ENCODE measurements around the gene FAM168A. TPM values are rescaled to one million over a fixed set of nuclear protein-coding genes. Genes with fewer than 3 reads are reported as not detected.

FAM168A gene
- polyA plus RNA-seq, 4 donors, result 44.3 to 46.4 (median 44.9) TPM

DNA sequence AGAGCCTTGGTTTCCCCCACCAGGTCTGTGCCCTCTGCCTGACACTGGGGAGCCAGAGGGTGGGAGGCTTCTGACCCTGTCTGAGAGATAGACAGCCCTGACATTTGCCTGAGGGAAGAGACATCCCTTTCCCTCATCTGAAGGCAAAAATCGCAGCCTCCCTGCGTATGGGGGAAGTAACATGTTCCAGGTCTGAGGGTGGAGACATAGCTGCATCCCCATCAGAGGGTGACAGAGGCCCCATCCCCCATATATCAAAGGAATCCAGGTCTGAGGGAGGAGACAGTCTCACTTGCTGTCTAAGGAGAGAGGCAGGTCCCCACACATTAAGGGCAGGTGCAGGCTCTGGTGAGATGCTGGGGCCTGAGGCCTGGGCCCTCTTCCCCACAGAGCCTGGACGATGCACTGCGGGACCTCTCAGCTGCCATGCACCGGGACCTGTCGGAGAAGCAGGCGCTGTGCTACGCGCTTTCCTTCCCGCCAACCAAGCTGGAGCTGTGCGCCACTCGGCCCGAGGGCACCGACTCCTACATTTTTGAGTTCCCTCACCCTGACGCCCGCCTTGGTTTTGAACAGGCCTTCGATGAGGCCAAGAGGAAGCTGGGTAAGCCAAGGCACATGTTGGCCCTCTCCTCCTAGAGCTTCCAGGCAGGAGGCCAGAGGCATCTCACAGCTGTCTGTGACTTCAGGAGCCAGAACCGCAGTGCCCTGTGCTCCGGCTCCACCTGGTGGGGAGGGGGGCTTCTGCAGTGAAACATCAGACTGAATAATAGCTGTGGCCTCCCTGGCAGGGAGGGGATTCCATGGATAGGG, 237.8 kb downstream of the FAM168A start:
- DNase-seq (ENCODE audit: low read depth in 4 of 4, low spot score in 3 of 4), result no peak

DNA sequence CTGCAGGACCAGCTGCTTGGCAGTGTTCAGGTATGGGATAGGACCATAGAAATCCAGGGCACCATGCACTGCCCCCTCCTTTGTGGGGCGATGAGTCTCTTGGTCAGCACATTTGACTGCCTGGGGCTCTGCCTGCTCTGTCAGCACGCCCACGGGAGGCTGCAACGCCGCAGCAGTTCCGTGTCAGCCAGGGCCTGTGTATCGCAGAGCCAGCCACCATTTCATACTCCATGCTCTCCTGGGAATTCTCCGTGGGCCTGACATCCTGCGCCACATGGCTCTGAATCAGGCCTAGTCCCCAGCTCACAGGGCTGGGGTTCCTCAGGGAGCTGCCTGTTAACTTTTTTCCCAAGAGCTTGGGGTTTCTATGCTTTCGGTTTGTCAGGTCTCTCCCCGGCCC, 238.6 kb downstream of the FAM168A start:
- no peak for DNase-seq (ENCODE audit: low read depth in 4 of 4, low spot score in 3 of 4)

DNA sequence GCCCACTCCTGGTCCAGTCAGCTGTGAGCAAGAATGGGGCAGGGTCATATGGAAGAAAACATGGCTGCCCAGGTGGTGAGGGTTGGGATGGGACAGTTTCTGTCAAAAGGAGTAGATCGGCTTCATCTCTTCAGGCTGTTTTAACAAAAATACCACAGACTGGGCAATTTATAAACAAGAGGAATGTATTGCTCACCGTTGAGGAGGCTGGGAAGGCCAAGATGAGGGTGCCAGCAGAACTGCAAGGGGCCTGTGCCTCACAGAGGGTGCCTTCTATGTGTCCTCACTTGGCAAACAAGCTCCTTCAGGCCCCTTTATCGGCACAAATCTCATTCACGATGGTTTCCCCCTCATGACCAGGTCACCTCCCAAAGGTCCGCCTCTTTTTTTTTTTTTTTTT, 239.8 kb downstream of the FAM168A start:
- DNase-seq (ENCODE audit: low read depth in 4 of 4, low spot score in 3 of 4), result no peak

DNA sequence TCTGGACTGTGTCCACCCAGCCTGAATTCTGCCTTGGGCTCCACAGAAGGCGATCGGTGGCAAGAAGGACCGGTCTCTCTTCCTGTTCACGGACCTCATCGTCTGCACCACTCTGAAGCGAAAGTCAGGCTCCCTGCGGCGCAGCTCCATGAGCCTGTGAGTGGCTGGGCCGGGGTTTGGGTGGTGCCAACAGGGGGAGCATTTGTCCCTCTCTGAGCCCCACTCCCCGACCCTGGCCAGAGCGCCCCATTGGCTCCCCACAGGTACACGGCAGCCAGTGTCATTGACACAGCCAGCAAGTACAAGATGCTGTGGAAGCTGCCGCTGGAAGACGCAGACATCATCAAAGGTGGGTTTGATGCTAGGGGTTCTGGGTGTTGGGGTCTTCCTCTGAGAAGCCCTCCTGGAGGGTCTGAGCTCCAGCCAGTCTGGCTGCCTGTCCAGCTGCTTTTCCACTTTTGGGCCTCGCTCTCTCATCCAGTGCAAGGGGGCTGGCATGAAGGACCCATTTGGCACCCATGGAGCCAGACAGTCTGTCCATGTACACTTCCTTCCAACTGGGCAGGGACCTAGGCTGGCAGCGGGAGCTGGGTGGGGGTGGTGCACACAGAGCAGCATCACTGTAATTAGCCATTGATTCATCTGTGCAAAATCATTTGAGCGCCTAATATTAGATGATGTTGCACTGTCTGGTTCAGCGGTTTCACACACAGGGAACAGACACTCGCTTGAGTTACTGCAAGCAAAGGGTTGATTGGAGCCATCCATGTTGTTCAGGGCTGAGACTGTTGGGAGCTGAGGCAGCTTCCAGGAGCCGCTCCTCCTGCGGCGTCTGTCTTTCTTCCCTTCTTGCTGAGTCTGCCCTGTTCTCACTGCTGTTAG, 240.7 kb downstream of the FAM168A start:
- no peak for DNase-seq (ENCODE audit: low read depth in 4 of 4, low spot score in 3 of 4)

DNA sequence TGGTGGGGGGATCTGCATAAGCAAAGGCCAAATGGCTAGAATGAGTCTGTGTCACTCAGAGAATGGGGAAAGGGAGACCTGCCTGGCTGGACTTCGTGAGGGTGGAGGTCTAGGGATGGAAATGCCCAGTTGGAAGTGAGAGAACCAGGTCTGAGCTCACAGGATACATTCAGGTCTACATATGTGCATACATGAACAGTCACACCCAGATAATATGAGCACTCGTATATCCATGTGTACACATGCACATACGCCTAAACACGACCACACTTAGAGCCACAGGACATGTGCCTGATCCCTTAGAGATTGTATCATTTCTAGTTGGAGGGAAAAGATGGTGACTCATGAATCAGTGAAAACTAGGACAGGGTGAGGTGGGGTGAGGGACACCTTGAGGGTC, 242.8 kb downstream of the FAM168A start:
- DNase-seq (ENCODE audit: low read depth in 4 of 4, low spot score in 3 of 4), result no peak

DNA sequence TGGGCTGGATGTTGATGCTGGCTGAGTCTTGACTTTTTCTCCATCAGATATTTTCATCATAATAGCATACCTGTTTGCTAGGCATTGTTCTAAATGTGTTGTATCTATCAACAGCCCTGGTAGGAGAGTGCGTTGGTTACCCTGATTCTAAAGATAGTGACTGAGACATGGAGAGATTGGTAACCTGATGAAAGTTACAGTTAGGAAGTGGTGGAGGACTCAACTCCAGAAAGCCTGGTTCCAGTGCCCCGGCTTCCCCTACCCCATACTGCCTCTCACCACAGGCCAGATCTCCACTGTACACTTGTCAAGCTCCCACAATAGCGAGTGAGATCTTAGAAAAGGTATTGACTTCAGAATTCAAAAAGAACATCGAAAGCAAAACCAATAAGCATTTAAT, 244.5 kb downstream of the FAM168A start:
- DNase-seq (ENCODE audit: low read depth in 4 of 4, low spot score in 3 of 4), result no peak

DNA sequence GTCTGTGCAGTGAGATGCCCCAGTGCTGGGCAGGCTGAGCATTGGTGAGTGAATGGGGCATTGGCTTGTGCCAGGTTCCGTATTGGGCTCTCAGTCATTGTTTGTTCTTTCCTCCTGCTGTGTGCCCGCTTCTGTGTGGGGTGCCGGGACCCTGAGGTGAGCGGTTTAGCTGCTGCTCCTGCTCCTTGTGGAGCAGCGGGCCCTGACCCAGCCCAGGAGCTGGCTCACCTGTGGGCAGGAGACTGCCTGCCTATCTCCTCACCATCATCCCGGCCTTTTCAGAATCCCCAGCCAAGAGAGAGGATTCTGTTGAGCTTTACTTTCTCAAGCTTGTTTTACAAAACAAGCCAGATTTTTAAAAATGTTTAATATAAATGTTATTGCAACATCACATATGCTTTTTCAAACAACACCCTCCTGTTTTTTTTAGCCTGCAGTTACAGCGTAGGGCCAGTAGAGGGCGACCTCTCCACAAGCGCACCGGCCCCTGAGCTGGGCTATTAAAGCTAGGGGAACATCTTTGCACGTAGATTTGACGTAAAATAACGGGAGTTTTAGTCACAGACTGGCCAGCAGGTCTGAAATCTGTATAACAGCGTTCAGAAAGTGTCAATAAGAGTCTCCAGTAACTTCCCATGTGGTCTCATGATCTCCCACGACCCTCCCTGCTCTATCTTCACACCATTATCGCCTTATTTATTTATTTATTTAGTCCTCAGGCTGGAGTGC, 246.8 kb downstream of the FAM168A start:
- no peak for DNase-seq (ENCODE audit: low read depth in 4 of 4, low spot score in 3 of 4)

Other genes with a start within 250 kb of the FAM168A start
- gene RELT, start 221.7 kb downstream of the FAM168A start, polyA plus RNA-seq (ENCODE audit: insufficient read length in 4 of 4), result 1 to 10 TPM; 3.0 to 4.2 (median 3.2) TPM
- 10 to 100 TPM; 16.6 to 18.5 (median 17.3) TPM for gene PLEKHB1, start 48.5 kb upstream of the FAM168A start, polyA plus RNA-seq (ENCODE audit: insufficient read length in 4 of 4)
- gene RAB6A, start 163.0 kb upstream of the FAM168A start, polyA plus RNA-seq (ENCODE audit: insufficient read length in 4 of 4), result 100 to 1,000 TPM; 117 to 132 (median 129) TPM
- 10 to 100 TPM; 63.7 to 71.8 (median 67.6) TPM for gene MRPL48, start 189.8 kb upstream of the FAM168A start, polyA plus RNA-seq (ENCODE audit: insufficient read length in 4 of 4)